ENCODE data around the gene RIOK1. TPM values are rescaled to one million over a fixed set of nuclear protein-coding genes. Genes with fewer than 3 reads are reported as not detected.
"Not testable (repeated sequence)": the region's sequence is repeated elsewhere in the genome, so short reads cannot be mapped to it uniquely, and the experiment has no call there.

The RIOK1 gene
- polyA plus RNA-seq, 1 experiment = 12.1 TPM

DNA sequence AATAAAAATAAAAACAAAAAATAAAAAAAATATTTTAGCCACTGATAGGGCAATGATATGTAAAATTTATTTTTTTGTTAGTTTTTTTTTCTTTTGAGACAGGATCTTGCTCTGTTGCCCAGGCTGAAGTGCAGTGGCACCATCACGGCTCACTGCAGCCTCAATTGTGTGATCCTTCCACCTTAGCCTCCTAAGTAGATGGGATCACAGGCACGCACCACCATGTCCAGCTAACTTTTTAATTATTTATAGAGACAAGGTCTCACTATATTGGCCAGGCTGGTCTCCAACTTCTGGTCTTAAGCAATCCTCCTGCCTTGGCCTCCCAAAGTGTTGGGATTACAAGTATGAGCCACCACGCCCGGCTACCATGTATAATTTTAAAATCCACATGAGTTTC, 59.4 kb downstream of the RIOK1 start:
- Histone ChIP-seq H3K4me3 (ENCODE audit: low read depth, low read length) (no peak overlapping the region), H3K27me3 (ENCODE audit: control insufficient read depth, insufficient read depth, low read length) (no peaks in the 10 kb centered on the region), H3K36me3 (ENCODE audit: control insufficient read depth, insufficient read depth, low read length) (no peaks in the 10 kb centered on the region)
- DNase-seq (ENCODE audit: low read depth) = no peak
- ChIA-PET CTCF (no interaction called here), POLR2A (no interaction called here)
- TF ChIP-seq CTCF (IDR thresholded peaks at IDR 0.05; ENCODE audit: insufficient read depth, low read depth, low read length) = no peak

DNA sequence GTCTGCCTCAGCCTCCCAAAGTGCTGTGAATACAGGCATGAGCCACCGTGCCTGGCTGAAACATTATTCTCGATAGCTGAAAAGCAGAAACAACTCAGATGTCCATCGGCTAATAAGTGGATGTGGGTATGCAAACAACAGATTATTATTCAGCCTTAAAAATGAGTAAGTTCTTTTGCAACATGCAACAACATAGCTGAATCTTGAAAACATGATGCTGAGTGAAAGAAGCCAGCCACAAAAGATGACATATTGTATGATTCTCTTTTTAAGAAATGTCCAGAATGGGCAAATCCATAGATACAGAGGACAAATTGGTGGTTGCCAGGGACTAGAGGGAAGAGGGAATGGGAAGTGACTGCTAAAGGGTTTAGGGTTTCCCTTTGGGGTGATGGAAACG, 61.7 kb downstream of the RIOK1 start:
- DNase-seq (ENCODE audit: low read depth) = no peak
- Histone ChIP-seq H3K27me3 (ENCODE audit: control insufficient read depth, insufficient read depth, low read length) (no peaks in the 10 kb centered on the region), H3K36me3 (ENCODE audit: control insufficient read depth, insufficient read depth, low read length) (no peaks in the 10 kb centered on the region), H3K4me3 (ENCODE audit: low read depth, low read length) (no peak overlapping the region)
- ChIA-PET POLR2A (no interaction called here), CTCF (interaction anchor here (1.4 kb wide), 1 partner anchor 17 kb away, joined by 3 read pairs; no protein-coding TSS in a partner anchor)
- TF ChIP-seq CTCF (IDR thresholded peaks at IDR 0.05; ENCODE audit: insufficient read depth, low read depth, low read length) = no peak

DNA sequence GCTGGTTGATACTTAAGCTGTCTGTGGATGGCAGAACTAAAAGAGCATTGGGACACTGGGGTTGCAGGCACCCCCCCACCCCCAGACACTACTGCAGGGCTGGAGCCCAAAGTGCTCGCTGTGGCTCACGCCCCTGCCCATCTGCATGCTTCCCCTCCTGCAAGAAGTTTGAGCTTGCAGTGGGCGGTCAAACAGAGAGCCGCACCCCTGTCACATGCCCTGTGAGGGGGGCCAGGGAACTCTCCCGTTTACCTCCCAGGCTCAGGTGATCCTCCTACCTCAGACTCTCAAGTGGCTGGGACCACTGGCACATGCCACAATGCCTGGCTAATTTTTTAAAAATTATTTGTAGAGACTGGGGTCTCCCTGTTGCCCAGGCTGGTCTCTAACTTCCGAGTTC, 63.3 kb downstream of the RIOK1 start:
- CTCF ChIA-PET = no interaction called here
- DNase-seq (ENCODE audit: low read depth) = no peak
- TF ChIP-seq CTCF (IDR thresholded peaks at IDR 0.05; ENCODE audit: insufficient read depth, low read depth, low read length) = no peak
- Histone ChIP-seq H3K4me3 (ENCODE audit: low read depth, low read length) (no peak overlapping the region), H3K36me3 (ENCODE audit: control insufficient read depth, insufficient read depth, low read length) (no peaks in the 10 kb centered on the region), H3K27me3 (ENCODE audit: control insufficient read depth, insufficient read depth, low read length) (no peaks in the 10 kb centered on the region)
- POLR2A ChIA-PET = no interaction called here

DNA sequence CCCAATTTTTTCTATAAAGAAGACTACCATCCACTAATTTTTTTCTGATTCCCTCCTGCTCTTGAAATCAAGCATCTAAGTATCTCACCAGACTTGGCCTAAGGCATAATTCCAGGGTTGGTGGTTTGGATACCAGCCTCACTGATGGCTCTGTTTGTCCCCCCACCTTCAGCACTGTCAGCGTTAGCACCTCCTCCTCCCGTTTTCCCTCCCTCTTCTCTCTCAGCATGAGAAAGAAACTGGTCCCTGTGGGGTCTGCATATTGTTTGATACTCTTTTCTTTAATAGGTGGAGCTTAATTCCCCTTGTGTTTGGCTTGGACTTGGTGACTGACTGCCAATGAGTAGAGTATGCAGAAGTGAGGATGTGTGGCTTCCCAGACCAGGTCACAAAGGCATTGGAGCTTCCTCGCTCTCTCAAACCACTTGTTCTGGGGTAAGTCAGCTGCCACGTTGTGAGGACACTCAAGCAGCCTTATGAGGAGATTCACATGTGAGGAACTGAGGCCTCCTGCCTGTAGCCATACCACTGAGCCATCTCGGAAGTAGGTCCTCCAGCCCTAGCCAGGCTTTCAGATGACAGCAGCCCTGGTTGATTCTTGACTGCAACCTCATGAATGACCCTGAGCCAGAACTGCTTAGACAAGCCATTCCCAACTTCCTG, 65.2 kb downstream of the RIOK1 start:
- no peak overlapping the region for H3K4me3 ChIP-seq (ENCODE audit: low read depth, low read length)
- no peaks in the 10 kb centered on the region for H3K36me3 ChIP-seq (ENCODE audit: control insufficient read depth, insufficient read depth, low read length)
- ChIA-PET POLR2A (no interaction called here), CTCF (interaction anchor here (0.6 to 1.0 kb wide), 4 partner anchors 8 to 98 kb away, joined by 3 to 4 read pairs (median 3); no protein-coding TSS in a partner anchor)
- TF ChIP-seq CTCF (IDR thresholded peaks at IDR 0.05; ENCODE audit: insufficient read depth, low read depth, low read length) = no peak
- DNase-seq (ENCODE audit: low read depth) = no peak
- no peaks in the 10 kb centered on the region for H3K27me3 ChIP-seq (ENCODE audit: control insufficient read depth, insufficient read depth, low read length)

DNA sequence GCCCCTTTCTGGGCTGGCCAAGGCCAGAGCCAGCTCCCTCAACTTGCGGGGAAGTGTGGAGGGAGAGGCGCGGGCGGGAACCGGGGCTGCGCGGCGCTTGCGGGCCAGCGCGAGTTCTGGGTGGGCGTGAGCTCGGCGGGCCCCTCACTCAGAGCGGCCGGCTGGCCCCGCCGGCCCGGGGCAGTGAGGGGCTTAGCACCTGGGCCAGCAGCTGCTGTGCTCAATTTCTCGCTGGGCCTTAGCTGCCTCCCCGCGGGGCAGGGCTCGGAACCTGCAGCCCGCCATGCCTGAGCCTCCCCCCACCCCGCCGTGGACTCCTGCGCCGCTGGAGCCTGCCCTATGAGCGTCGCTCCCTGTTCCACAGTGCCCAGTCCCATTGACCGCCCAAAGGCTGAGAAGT, 66.7 kb downstream of the RIOK1 start:
- H3K36me3 ChIP-seq (ENCODE audit: control insufficient read depth, insufficient read depth, low read length); DNase-seq (ENCODE audit: low read depth); H3K27me3 ChIP-seq (ENCODE audit: control insufficient read depth, insufficient read depth, low read length); CTCF ChIA-PET; H3K4me3 ChIP-seq (ENCODE audit: low read depth, low read length); POLR2A ChIA-PET: not testable (repeated sequence)

GRCh38 chr6:7461416-7461815, 71.8 kb downstream of the RIOK1 start:
- Histone ChIP-seq H3K27me3 (ENCODE audit: control insufficient read depth, insufficient read depth, low read length) (no peaks in the 10 kb centered on the region), H3K4me3 (ENCODE audit: low read depth, low read length) (no peak overlapping the region), H3K36me3 (ENCODE audit: control insufficient read depth, insufficient read depth, low read length) (no peaks in the 10 kb centered on the region)
- ChIA-PET POLR2A (interaction anchor here (0.6 kb wide), 1 partner anchor 93 kb away, joined by 3 read pairs; no protein-coding TSS in a partner anchor), CTCF (no interaction called here)
- no peak for TF ChIP-seq CTCF (IDR thresholded peaks at IDR 0.05; ENCODE audit: insufficient read depth, low read depth, low read length)
- no peak for DNase-seq (ENCODE audit: low read depth)

All from BJ (cell line).